IMR-90 (cell line): ENCODE measurements around the gene DBN1. TPM values are rescaled to one million over a fixed set of nuclear protein-coding genes. Genes with fewer than 3 reads are reported as not detected.

Source experiments
- ATAC-seq: fragments of 200-7000 bp; cut with Tn5 transposase; 2 replicates; pipeline ENCODE4 v1.9.1; 2020; ENCODE audit warnings: low read depth, mild to moderate bottlenecking, moderate library complexity
- BruUV-seq: library from RNA; stranded (reverse); fragments of 400-500 nt; replicated peaks from 2 replicates; lab custom pipeline; 2021; lab: Mats Ljungman, UMichigan
- CTCF ChIA-PET: fragments of 300-600 bp; formaldehyde crosslinking; extraction: SDS; loops from one replicate; lab custom pipeline; 2021; ENCODE audit warnings: antibody characterized with exemption; lab: Yijun Ruan, JAX
- POLR2A ChIA-PET: fragments of 300-600 bp; sonication (Branson Sonifier 250); formaldehyde crosslinking; loops from one replicate; lab custom pipeline; 2022; ENCODE audit warnings: antibody characterized with exemption; ENCODE audit not compliant: unreplicated experiment; lab: Charles Lee
- DNase-seq: peaks from one replicate; pipeline ENCODE4 v3.0.0; 2013
- H2AFZ ChIP-seq: replicated peaks from 2 replicates; pipeline ENCODE3; 2013; ENCODE audit warnings: low read length, mild to moderate bottlenecking; ENCODE audit not compliant: poor library complexity
- H2AK5ac ChIP-seq: 2 replicates; pipeline ENCODE4 v1.6.1; 2013; ENCODE audit warnings: low read depth, low read length, inconsistent platforms
- H2AK9ac ChIP-seq: replicated peaks from 2 replicates; pipeline ENCODE3; 2013; ENCODE audit warnings: mild to moderate bottlenecking, low read depth, low read length, moderate library complexity; ENCODE audit not compliant: poor library complexity
- H2BK120ac ChIP-seq: 2 replicates; pipeline ENCODE4 v1.6.1; 2013; ENCODE audit warnings: low read depth, low read length, inconsistent platforms
- H2BK15ac ChIP-seq: 3 replicates; pipeline ENCODE4 v1.6.1; 2013; ENCODE audit warnings: low read depth, low read length, inconsistent platforms
- H2BK20ac ChIP-seq: 2 replicates; pipeline ENCODE4 v1.6.1; 2013; ENCODE audit warnings: low read depth, mild to moderate bottlenecking, inconsistent platforms, low read length, moderate library complexity
- H2BK5ac ChIP-seq: 2 replicates; pipeline ENCODE4 v1.6.1; 2013; ENCODE audit warnings: mild to moderate bottlenecking, low read depth, low read length, inconsistent platforms; ENCODE audit not compliant: poor library complexity, severe bottlenecking
- H3K14ac ChIP-seq: replicated peaks from 2 replicates; pipeline ENCODE4 v1.6.1; 2013; ENCODE audit warnings: low read depth, low read length, inconsistent platforms
- H3K18ac ChIP-seq: 2 replicates; pipeline ENCODE4 v1.6.1; 2013; ENCODE audit warnings: low read depth, low read length, control low read depth
- H3K23ac ChIP-seq: 2 replicates; pipeline ENCODE4 v1.6.1; 2013; ENCODE audit warnings: low read depth, low read length, inconsistent platforms
- H3K27ac ChIP-seq: 2 replicates; pipeline ENCODE4 v1.5.1; 2013; ENCODE audit warnings: mild to moderate bottlenecking, control low read depth, low read length; ENCODE audit not compliant: insufficient read depth
- H3K27me3 ChIP-seq: 2 replicates; pipeline ENCODE4 v1.6.1; 2013; ENCODE audit warnings: low read length; ENCODE audit not compliant: control insufficient read depth, insufficient read depth
- H3K36me3 ChIP-seq: 2 replicates; pipeline ENCODE4 v1.6.1; 2013; ENCODE audit warnings: low read length, mixed read lengths; ENCODE audit not compliant: control insufficient read depth, insufficient read depth
- H3K4ac ChIP-seq: 2 replicates; pipeline ENCODE4 v1.6.1; 2013; ENCODE audit warnings: low read depth, low read length, inconsistent platforms
- H3K4me1 ChIP-seq: 2 replicates; pipeline ENCODE4 v1.6.1; 2013; ENCODE audit warnings: low read length, mixed read lengths; ENCODE audit not compliant: control insufficient read depth, insufficient read depth
- H3K4me2 ChIP-seq: 2 replicates; pipeline ENCODE4 v1.6.1; 2013; ENCODE audit warnings: low read depth, mild to moderate bottlenecking, control low read depth, low read length, moderate library complexity
- H3K4me3 ChIP-seq: 2 replicates; pipeline ENCODE4 v1.5.1; 2013; ENCODE audit warnings: low read depth, mild to moderate bottlenecking, control low read depth, low read length, moderate library complexity; ENCODE audit not compliant: insufficient read depth
- H3K56ac ChIP-seq: 2 replicates; pipeline ENCODE4 v1.6.1; 2013; ENCODE audit warnings: low read length, inconsistent platforms; ENCODE audit not compliant: insufficient read depth; ENCODE audit errors: extremely low read depth
- H3K79me1 ChIP-seq, 2 experiments: 2 replicates each; pipeline ENCODE4 v1.6.1; 2013; ENCODE audit warnings: low read length in 2 of 2, inconsistent platforms in 1 of 2, low read depth in 1 of 2
- H3K9ac ChIP-seq: 2 replicates; pipeline ENCODE4 v1.6.1; 2013; ENCODE audit warnings: low read depth, low read length, control low read depth
- H3K9me1 ChIP-seq: 2 replicates; pipeline ENCODE4 v1.6.1; 2013; ENCODE audit warnings: low read length, inconsistent platforms; ENCODE audit not compliant: insufficient read depth
- H3K9me3 ChIP-seq: 2 replicates; pipeline ENCODE4 v1.6.1; 2013; ENCODE audit warnings: low read length; ENCODE audit not compliant: control insufficient read depth, insufficient read depth
- H4K20me1 ChIP-seq: 2 replicates; pipeline ENCODE4 v1.6.1; 2013; ENCODE audit warnings: low read length, inconsistent platforms; ENCODE audit not compliant: insufficient read depth
- H4K5ac ChIP-seq: 2 replicates; pipeline ENCODE4 v1.6.1; 2013; ENCODE audit warnings: mild to moderate bottlenecking, low read depth, low read length, control low read depth
- H4K8ac ChIP-seq, 2 experiments: 2 replicates each; pipeline ENCODE4 v1.6.1; 2013; ENCODE audit warnings: low read depth in 2 of 2, low read length in 2 of 2, control low read depth in 1 of 2, inconsistent platforms in 1 of 2
- H4K91ac ChIP-seq: 2 replicates; pipeline ENCODE4 v1.6.1; 2013; ENCODE audit warnings: low read depth, low read length, inconsistent platforms; ENCODE audit not compliant: insufficient read depth
- CEBPB ChIP-seq: IDR thresholded peaks from 2 replicates; pipeline ENCODE4 v1.6.1; 2012; ENCODE audit warnings: low read depth, low read length, improper control_type of control experiment
- ELK1 ChIP-seq: fragments of 150-350 bp; IDR thresholded peaks from 2 replicates; pipeline ENCODE4 v1.6.1; 2016; ENCODE audit warnings: low read depth, mild to moderate bottlenecking, low read length, moderate library complexity, borderline replicate concordance
- RCOR1 ChIP-seq: IDR thresholded peaks from 2 replicates; pipeline ENCODE4 v1.6.1; 2012; ENCODE audit warnings: mild to moderate bottlenecking, low read length, improper control_type of control experiment; ENCODE audit not compliant: insufficient replicate concordance
- WGBS, 2 experiments: methylation state at CpG; one replicate each; pipeline versions ENCODE4 v1.1.5 to v1.1.7; 2013; ENCODE audit warnings: missing lambda C conversion rate in 2 of 2; ENCODE audit not compliant: insufficient read length in 1 of 2; ENCODE audit errors: extremely low coverage in 2 of 2; 5-methylcytosine and 5-hydroxymethylcytosine counted together
- dilution Hi-C: fragments of 300-500 bp; cut with HindIII; formaldehyde crosslinking; loops from one replicate; pipeline ENCODE4 v1.14.3; 2018; ENCODE audit warnings: low sequenced_read_pairs; ENCODE audit not compliant: unreplicated experiment
- in situ Hi-C: fragments of 300-500 bp; cut with MboI; formaldehyde crosslinking; loops from 3 replicates; pipeline ENCODE4 v1.14.3; 2019; ENCODE audit warnings: low sequenced_read_pairs, inconsistent platforms, mixed read lengths
- intact Hi-C: fragments of 100-400 bp; cut with micrococcal nuclease; formaldehyde crosslinking; loops from 2 replicates; pipeline ENCODE4 v1.10.0; 2022
- polyA plus RNA-seq, 3 experiments: library from polyadenylated mRNA; depleted of rRNA; stranded (reverse); fragments of >200 nt; gene quantifications; 2 replicates each; pipeline ENCODE4 v1.2.3, GENCODE V29; 2012; ENCODE audit warnings: low replicate concordance in 1 of 3
- total RNA-seq: library from RNA; depleted of rRNA; stranded (reverse); fragments of >200 nt; gene quantifications from 2 replicates; pipeline ENCODE4 v1.2.3, GENCODE V29; 2012

The DBN1 gene
- total and polyA plus RNA-seq, 2 of the 4 experiments (the other 2 are of a cell fraction), result 122 to 187 TPM

- Histone ChIP-seq H3K79me1 (peaks cover 12 to 13% of the 10 kb centered on the region in 2 experiments; a peak in 3 of 4 replicates), H3K4me3 (no peak overlapping the region), H4K20me1 (no peaks in the 10 kb centered on the region; the same call in 1 of the 2 replicates), H3K4ac (no peak overlapping the region), H2BK5ac (no peak overlapping the region), H3K14ac (no peak overlapping the region), H3K27ac (no peak overlapping the region), H2BK15ac (no peak overlapping the region), H3K4me1 (no peaks in the 10 kb centered on the region), H3K36me3 (peaks cover 51% of the 10 kb centered on the region), H3K9me3 (no peaks in the 10 kb centered on the region), H3K9me1 (no peaks in the 10 kb centered on the region), H2AFZ (no peak overlapping the region), H2AK5ac (no peak overlapping the region), H3K56ac (no peak overlapping the region), H3K18ac (no peak overlapping the region), H2BK20ac (no peak overlapping the region), H3K27me3 (no peaks in the 10 kb centered on the region), H4K91ac (no peak overlapping the region), H4K8ac (no peak overlapping the region), H2AK9ac (no peak overlapping the region), H3K9ac (no peak overlapping the region), H3K23ac (no peak overlapping the region), H2BK120ac (no peak overlapping the region), H4K5ac (no peak overlapping the region), H3K4me2 (no peak overlapping the region)
- ChIA-PET CTCF (no interaction called here), POLR2A (no interaction called here)
- intact Hi-C loops (no loop called here), in situ Hi-C loops (no loop called here), dilution Hi-C loops (no loop called here)
- TF ChIP-seq RCOR1 (no peak), ELK1 (no peak), CEBPB (no peak)
- ATAC-seq (no peak), DNase-seq (no peak)
- 81% methylated on average over 9 of the region's 11 CpGs; no CpG with 5 or more reads in 1 of the 2 experiments for WGBS, 2 experiments
- no TSS peak for BruUV-seq
Observed at GRCh38 chr5:177509991-177510566, 36.6 kb upstream of the DBN1 start.
